GM23338 (cell line): Measurements from ENCODE around the gene MAP3K14.

Experiments
- CTCF ChIP-seq, 2 experiments: fragments of 200-600 bp in 1 of 2; sonication (generic) in 1 of 2; conservative IDR thresholded peaks; 2 replicates each; pipeline versions ENCODE4 v1.5.1 to v1.6.1; 2016 to 2017; ENCODE audit warnings: antibody characterized with exemption in 2 of 2, low read depth in 2 of 2, mild to moderate bottlenecking in 2 of 2, moderate library complexity in 1 of 2
- EZH2 ChIP-seq: fragments of 200-600 bp; sonication (generic); IDR thresholded peaks from one replicate; pipeline ENCODE4 v1.8.0; 2017; ENCODE audit warnings: antibody characterized with exemption, mild to moderate bottlenecking, low read depth; ENCODE audit not compliant: unreplicated experiment
- EZH2phosphoT487 ChIP-seq: fragments of 200-600 bp; sonication (generic); IDR thresholded peaks from one replicate; pipeline ENCODE4 v1.8.1; 2018; ENCODE audit warnings: antibody characterized with exemption; ENCODE audit not compliant: unreplicated experiment
- POLR2AphosphoS5 ChIP-seq: IDR thresholded peaks from 2 replicates; pipeline ENCODE4 v1.6.1; 2016; ENCODE audit warnings: antibody characterized with exemption, low read depth
- ZNF114 ChIP-seq: fragments of 250-450 bp; sonication (Bioruptor Pico); IDR thresholded peaks from 2 replicates; pipeline ENCODE4 v1.5.0; 2020; ENCODE audit warnings: mild to moderate bottlenecking, moderate library complexity
- TF ChIP-seq, protein P1 (sequence below): IDR thresholded peaks from one replicate; pipeline ENCODE4 v1.6.1; 2018; ENCODE audit warnings: antibody characterized with exemption; ENCODE audit not compliant: unreplicated experiment

- TF ChIP-seq EZH2 (no peak), CTCF (conservative IDR thresholded peaks at IDR 0.05; ENCODE audit: low read depth in 2 of 2) (0 out of 4 replicates have a peak, but pooled peaks of 1 of the 2 experiments have one; percentile 5), EZH2phosphoT487 (no peak), POLR2AphosphoS5 (no peak), ZNF114 (CRISPR knock-in tag) (no peak)
- TF ChIP-seq, protein P1, sequence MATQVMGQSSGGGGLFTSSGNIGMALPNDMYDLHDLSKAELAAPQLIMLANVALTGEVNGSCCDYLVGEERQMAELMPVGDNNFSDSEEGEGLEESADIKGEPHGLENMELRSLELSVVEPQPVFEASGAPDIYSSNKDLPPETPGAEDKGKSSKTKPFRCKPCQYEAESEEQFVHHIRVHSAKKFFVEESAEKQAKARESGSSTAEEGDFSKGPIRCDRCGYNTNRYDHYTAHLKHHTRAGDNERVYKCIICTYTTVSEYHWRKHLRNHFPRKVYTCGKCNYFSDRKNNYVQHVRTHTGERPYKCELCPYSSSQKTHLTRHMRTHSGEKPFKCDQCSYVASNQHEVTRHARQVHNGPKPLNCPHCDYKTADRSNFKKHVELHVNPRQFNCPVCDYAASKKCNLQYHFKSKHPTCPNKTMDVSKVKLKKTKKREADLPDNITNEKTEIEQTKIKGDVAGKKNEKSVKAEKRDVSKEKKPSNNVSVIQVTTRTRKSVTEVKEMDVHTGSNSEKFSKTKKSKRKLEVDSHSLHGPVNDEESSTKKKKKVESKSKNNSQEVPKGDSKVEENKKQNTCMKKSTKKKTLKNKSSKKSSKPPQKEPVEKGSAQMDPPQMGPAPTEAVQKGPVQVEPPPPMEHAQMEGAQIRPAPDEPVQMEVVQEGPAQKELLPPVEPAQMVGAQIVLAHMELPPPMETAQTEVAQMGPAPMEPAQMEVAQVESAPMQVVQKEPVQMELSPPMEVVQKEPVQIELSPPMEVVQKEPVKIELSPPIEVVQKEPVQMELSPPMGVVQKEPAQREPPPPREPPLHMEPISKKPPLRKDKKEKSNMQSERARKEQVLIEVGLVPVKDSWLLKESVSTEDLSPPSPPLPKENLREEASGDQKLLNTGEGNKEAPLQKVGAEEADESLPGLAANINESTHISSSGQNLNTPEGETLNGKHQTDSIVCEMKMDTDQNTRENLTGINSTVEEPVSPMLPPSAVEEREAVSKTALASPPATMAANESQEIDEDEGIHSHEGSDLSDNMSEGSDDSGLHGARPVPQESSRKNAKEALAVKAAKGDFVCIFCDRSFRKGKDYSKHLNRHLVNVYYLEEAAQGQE: no peak
Observed at GRCh38 chr17:45315648-45316433, 979 bp downstream of the MAP3K14 start.
